Measurements from ENCODE around the gene NTN5.

The NTN5 gene

GRCh38 chr19:48716562-48717291 lies 43.9 kb upstream of the NTN5 start:
- peak overlapping the region; percentile 82 for H3K27ac ChIP-seq
- no peak for TF ChIP-seq ZFX (IDR thresholded peaks at IDR 0.05; ENCODE audit: borderline replicate concordance)
- TF ChIP-seq CTCF (IDR thresholded peaks at IDR 0.05), result no peak

GRCh38 chr19:48715681-48716171 lies 42.9 kb upstream of the NTN5 start:
- TF ChIP-seq ZFX (IDR thresholded peaks at IDR 0.05; ENCODE audit: borderline replicate concordance) (no peak), CTCF (IDR thresholded peaks at IDR 0.05) (no peak)
- H3K27ac ChIP-seq, result peak overlapping the region; percentile 82

- TF ChIP-seq CTCF (IDR thresholded peaks at IDR 0.05) (no peak), ZFX (IDR thresholded peaks at IDR 0.05; ENCODE audit: borderline replicate concordance) (no peak)
- H3K27ac ChIP-seq, result peak overlapping the region; percentile 82
Observed at GRCh38 chr19:48714759-48715675, 42.2 kb upstream of the NTN5 start.

GRCh38 chr19:48713864-48714755 lies 41.3 kb upstream of the NTN5 start:
- TF ChIP-seq CTCF (IDR thresholded peaks at IDR 0.05) (0 out of 2 replicates have a peak, but pooled peaks have one; percentile 15), ZFX (IDR thresholded peaks at IDR 0.05; ENCODE audit: borderline replicate concordance) (no peak)
- H3K27ac ChIP-seq, result peak overlapping the region; percentile 82

GRCh38 chr19:48713041-48713863 lies 40.4 kb upstream of the NTN5 start:
- H3K27ac ChIP-seq, result peak overlapping the region; percentile 82
- TF ChIP-seq CTCF (IDR thresholded peaks at IDR 0.05) (no peak), ZFX (IDR thresholded peaks at IDR 0.05; ENCODE audit: borderline replicate concordance) (no peak)

GRCh38 chr19:48711106-48711662 lies 38.4 kb upstream of the NTN5 start:
- H3K27ac ChIP-seq, result no peak overlapping the region
- TF ChIP-seq ZFX (IDR thresholded peaks at IDR 0.05; ENCODE audit: borderline replicate concordance) (no peak), CTCF (IDR thresholded peaks at IDR 0.05) (no peak)
